GM19240 (cell line): ENCODE measurements around the gene HPF1.
"Not testable (repeated sequence)": the region's sequence is repeated elsewhere in the genome, so short reads cannot be mapped to it uniquely, and the experiment has no call there.

Experiments used
- DNase-seq: peaks from one replicate; pipeline ENCODE4 v3.0.0; 2011; ENCODE audit warnings: low spot score; ENCODE audit not compliant: insufficient read length

HPF1 gene

DNA sequence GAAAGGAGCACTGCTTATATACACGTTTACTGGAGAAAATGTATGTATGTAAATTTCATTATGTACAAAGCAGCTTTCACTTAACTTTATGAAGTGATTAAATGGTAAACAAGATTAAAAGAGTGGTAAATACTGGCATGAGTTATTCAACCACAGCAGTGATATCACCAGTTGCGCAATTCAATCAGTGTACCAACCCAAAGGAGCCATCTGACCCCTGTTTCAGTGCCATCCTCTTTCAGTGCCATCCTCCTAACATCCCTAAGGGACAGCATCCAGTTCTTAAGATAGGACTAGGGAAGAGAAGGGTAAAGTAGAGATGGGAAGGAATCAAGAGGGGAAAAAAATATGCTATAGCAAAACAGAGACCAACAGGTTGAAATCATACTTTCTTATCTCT, 16.2 kb downstream of the HPF1 start:
- no peak for DNase-seq

- not testable (repeated sequence) for DNase-seq
Measured at GRCh38 chr4:169738604-169739003, 19.1 kb downstream of the HPF1 start.

DNA sequence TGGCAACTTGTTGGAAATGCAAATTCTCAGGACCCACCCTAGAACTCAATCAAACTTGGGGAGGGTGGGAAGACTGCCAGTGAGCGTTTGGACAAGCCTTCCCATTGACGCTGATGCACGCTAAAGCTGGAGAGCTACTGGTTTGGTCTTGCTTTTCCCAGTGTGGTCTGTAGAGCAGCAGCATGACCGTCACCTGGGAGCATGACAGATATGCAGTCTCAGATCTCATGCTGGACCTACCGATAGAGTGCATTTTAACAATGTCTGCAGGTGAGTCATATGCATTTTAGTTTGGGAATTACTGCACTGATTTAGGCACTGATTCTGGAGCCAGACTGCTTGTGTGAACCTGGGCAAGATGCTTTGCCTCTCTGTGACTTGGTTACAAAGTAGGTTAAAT, 27.2 kb downstream of the HPF1 start:
- no peak for DNase-seq

DNA sequence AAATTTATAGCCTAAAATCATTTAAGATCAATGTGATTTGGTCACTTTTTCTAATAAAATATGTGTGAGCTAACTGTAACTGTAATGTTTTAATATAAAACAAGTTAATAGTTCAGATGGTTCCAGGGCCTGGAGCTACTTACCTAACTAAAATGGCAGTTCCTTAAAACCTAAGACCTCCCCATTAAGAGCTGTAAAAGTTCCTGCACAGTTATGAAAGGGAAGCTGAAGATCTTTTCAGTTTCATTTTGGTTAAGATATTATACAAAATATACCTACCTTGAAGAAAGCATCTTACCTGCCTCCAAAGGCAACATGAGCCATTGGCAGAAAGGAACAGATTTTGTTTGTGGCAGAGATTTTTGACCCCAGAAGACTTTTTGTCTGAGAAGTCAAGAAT, 30.1 kb downstream of the HPF1 start:
- no peak for DNase-seq

- DNase-seq, result no peak
Measured at GRCh38 chr4:169724260-169724659, 33.5 kb downstream of the HPF1 start.

GRCh38 chr4:169723207-169723965, 34.4 kb downstream of the HPF1 start:
- no peak for DNase-seq

DNA sequence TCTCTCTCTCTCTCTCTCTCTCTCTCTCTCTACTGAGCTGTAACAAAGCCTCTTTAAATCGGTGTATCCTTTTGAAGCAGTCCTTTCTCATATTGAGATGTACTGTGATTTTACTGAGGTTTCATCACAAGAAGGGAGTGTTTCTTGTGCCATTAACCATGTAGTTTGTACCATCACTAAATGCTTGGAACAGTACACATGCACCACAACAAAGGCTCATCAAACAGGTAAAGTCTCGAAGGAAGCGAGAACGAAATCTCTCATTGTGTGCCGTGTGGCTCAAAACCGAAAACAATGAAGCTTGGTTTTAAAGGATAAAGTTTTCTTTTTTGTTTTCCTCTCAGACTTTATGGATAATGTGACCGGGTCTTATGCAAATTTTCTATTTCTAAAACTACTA, 37.2 kb downstream of the HPF1 start:
- DNase-seq, result no peak

DNA sequence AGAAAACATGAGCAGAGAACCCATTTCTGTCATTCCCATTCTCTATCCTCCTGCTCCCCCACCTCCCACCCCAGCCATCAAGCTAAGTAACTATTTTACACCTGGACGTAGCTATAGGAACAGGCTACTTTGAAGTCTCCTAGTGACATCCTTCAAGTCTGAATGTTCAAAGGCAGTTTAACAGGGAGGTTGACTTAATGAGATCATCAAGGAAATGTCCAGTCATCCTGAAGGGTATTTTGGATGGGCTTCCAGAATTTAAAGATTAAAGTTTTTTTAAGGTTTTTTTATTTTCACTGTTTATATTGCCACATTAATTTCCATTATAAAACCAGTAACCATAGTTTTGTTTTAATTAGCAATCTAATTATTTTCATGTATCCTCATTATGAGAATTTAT, 41.1 kb downstream of the HPF1 start:
- DNase-seq, result no peak

GRCh38 chr4:169715826-169716225, 41.9 kb downstream of the HPF1 start:
- DNase-seq, result no peak

- no peak for DNase-seq
Measured at GRCh38 chr4:169707958-169708643, 49.6 kb downstream of the HPF1 start.

GRCh38 chr4:169698331-169698730, 59.4 kb downstream of the HPF1 start:
- no peak for DNase-seq

DNA sequence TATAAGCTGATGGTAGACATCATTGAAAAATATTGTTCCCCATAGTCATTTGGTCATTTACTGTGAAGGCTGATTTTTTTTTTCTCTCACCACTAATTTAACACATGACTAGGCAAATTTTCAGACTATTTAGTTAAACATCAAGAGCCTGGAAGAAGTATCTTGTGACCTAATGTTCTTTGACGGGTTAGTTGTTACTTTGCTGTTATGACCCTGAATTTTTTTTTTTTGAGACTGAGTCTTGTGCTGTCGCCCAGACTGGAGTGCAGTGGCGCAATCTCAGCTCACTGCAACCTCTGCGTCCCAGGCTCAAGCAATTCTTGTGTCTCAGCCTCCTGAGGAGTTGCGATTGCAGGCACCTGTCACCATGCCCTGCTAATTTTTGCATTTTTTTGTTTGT, 67.0 kb downstream of the HPF1 start:
- DNase-seq, result no peak

DNA sequence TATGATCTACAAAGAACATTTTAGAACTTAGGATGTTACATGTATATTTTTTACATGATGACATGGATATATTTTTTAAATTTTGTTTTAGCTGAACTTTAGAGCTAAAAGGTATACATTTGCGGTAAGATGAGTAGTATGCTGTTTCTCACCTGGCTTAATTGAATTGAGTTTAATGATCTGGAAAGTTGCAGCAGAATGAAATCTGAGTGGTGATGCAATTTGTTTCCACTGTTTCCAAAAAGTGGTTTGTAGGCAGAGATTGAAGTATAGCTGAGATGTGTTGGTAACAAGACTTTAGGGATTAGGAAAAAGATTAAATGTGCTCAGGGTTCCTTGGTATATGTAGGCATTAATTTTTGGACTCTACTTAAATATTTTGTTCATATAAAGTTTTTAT, 68.1 kb downstream of the HPF1 start:
- DNase-seq, result no peak

DNA sequence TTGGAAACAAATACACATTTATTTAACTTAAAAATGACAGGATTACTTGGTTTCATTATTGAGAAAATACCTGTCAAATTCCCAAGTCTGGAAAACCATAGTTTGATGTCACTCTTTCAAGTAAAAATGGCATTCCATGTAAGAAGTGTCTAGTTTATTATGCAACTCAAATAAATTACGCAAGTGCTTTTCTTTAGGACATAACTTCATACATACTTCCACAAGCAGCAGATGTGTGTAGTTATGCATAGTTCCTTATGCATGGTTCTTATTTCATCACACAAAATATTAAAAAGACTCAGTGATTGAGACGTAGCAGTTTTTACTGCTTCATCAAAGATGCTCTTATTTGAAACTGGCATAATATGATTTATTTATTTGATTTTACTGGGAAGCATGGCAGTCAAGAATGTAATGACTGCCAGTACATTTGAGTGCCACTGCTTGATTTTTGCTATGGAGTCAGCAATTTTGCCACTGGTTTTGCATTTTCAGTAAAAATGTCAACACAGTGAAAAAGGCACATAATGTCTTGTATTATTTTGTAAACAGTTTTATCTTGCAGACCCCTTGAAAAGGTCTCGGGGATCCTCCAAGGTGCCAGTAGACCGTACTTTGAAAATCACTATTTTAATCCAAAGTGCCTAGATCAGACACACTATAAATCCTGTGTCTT, 75.2 kb downstream of the HPF1 start:
- DNase-seq, result no peak
